Osteocyte (in vitro differentiated cells): ENCODE measurements around the gene DOCK1. TPM values are rescaled to one million over a fixed set of nuclear protein-coding genes. Genes with fewer than 3 reads are reported as not detected.

Source experiments
- DNase-seq: peaks from one replicate; pipeline ENCODE4 v3.0.0; 2021; ENCODE audit warnings: mixed read lengths; ENCODE audit not compliant: unreplicated experiment; ENCODE audit errors: extremely low spot score
- H3K27ac Mint-ChIP-seq: one replicate; pipeline ENCODE4 v1.8.0; 2021; ENCODE audit warnings: mild to moderate bottlenecking, mixed read lengths; ENCODE audit not compliant: unreplicated experiment
- H3K27me3 Mint-ChIP-seq: one replicate; pipeline ENCODE4 v1.8.0; 2021; ENCODE audit warnings: mixed read lengths; ENCODE audit not compliant: unreplicated experiment
- H3K36me3 Mint-ChIP-seq: one replicate; pipeline ENCODE4 v1.8.0; 2021; ENCODE audit warnings: mixed read lengths; ENCODE audit not compliant: unreplicated experiment
- H3K4me1 Mint-ChIP-seq: one replicate; pipeline ENCODE4 v1.8.0; 2021; ENCODE audit warnings: mixed read lengths; ENCODE audit not compliant: unreplicated experiment
- H3K4me3 Mint-ChIP-seq: one replicate; pipeline ENCODE4 v1.8.0; 2021; ENCODE audit warnings: mild to moderate bottlenecking, moderate library complexity, mixed read lengths; ENCODE audit not compliant: unreplicated experiment
- H3K9me3 Mint-ChIP-seq: one replicate; pipeline ENCODE4 v1.8.0; 2021; ENCODE audit warnings: mixed read lengths; ENCODE audit not compliant: unreplicated experiment
- total RNA-seq: library from RNA; stranded (reverse); gene quantifications from 2 replicates; pipeline ENCODE4 v1.2.1, GENCODE V29; 2021
- TF ChIP-seq, protein P1 (sequence below): fragments of 200-600 bp; sonication (generic); IDR thresholded peaks from 2 replicates; pipeline ENCODE4 v1.5.0; 2021; ENCODE audit warnings: antibody characterized with exemption, mild to moderate bottlenecking, moderate library complexity

Gene DOCK1
- total RNA-seq, 1 donor from 2014 or later: 66.3 TPM

DNA sequence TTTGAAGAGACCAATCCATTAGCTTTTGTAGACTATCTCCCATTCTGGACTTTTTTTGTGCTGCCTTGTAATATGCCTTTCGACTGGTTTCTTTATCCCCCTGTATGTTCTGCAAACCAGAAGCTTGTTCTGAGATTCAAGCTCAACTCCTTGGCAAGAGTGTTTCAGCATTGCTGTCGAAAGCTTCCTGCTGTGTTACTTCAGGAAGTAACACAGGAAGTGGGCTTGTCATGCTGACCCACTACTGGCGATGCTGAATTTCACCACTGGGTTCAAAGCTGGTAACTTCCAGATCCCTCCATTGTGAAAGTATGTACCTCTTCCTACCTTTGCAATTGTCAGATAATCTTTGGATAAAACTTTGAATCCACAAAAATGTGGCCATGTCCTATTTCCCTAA, 349.0 kb downstream of the DOCK1 start:
- Mint-ChIP-seq H3K27me3 (no peaks in the 10 kb centered on the region), H3K9me3 (no peaks in the 10 kb centered on the region), H3K4me3 (no peak overlapping the region), H3K36me3 (peaks cover 19% of the 10 kb centered on the region), H3K4me1 (peaks cover 12% of the 10 kb centered on the region), H3K27ac (no peak overlapping the region)
- TF ChIP-seq, protein P1, sequence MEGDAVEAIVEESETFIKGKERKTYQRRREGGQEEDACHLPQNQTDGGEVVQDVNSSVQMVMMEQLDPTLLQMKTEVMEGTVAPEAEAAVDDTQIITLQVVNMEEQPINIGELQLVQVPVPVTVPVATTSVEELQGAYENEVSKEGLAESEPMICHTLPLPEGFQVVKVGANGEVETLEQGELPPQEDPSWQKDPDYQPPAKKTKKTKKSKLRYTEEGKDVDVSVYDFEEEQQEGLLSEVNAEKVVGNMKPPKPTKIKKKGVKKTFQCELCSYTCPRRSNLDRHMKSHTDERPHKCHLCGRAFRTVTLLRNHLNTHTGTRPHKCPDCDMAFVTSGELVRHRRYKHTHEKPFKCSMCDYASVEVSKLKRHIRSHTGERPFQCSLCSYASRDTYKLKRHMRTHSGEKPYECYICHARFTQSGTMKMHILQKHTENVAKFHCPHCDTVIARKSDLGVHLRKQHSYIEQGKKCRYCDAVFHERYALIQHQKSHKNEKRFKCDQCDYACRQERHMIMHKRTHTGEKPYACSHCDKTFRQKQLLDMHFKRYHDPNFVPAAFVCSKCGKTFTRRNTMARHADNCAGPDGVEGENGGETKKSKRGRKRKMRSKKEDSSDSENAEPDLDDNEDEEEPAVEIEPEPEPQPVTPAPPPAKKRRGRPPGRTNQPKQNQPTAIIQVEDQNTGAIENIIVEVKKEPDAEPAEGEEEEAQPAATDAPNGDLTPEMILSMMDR: no peak
- no peak for DNase-seq

DNA sequence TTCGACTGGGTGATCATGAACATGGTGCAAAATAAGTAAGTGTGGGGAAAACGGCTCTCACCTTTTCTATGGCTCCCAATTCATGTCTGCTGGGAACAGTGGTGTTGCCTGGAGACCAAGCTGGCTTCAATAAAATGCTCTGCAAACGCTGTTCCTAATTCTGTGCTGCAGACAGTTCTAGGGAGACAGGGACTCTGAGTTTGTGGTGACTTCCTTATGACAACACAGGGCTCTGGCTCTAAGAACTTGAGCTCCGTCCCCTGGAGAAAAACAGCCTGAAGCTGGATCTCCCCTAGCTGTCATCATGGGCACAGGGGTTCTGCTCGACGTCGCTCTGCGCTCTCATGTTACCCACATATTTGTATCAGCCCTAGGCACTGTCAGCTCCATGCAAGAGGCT, 352.2 kb downstream of the DOCK1 start:
- TF ChIP-seq, protein P1: no peak
- no peak for DNase-seq
- peaks cover 12% of the 10 kb centered on the region for H3K4me1 Mint-ChIP-seq
- no peak overlapping the region for H3K4me3 Mint-ChIP-seq
- H3K9me3 Mint-ChIP-seq: no peaks in the 10 kb centered on the region
- no peaks in the 10 kb centered on the region for H3K27me3 Mint-ChIP-seq
- peak overlapping the region; percentile 29 for H3K27ac Mint-ChIP-seq
- H3K36me3 Mint-ChIP-seq: peaks cover 29% of the 10 kb centered on the region

DNA sequence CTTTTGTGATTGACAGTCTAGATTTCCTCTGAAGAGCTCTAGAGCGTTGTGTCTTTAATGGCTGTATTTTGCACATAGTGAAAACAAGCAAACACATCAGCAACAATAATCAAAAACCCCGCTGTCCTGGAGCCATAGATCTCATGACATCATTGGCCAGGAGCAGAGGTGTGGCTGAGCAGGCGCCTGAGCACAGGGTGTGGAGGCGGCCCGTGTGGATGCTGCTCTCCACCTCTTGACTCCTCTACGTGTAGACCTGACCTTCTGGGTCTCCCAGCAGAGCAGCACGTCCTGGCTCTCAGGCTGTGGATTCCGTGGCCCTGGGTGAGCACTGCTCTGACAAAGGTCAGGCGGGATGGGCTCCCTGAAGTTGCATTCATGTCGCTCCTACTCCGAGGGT, 354.1 kb downstream of the DOCK1 start:
- Mint-ChIP-seq H3K36me3 (peaks cover 19% of the 10 kb centered on the region), H3K9me3 (no peaks in the 10 kb centered on the region), H3K27ac (no peak overlapping the region), H3K4me3 (no peak overlapping the region), H3K27me3 (no peaks in the 10 kb centered on the region), H3K4me1 (peaks cover 12% of the 10 kb centered on the region)
- peak; percentile 73 for DNase-seq
- TF ChIP-seq, protein P1: no peak

DNA sequence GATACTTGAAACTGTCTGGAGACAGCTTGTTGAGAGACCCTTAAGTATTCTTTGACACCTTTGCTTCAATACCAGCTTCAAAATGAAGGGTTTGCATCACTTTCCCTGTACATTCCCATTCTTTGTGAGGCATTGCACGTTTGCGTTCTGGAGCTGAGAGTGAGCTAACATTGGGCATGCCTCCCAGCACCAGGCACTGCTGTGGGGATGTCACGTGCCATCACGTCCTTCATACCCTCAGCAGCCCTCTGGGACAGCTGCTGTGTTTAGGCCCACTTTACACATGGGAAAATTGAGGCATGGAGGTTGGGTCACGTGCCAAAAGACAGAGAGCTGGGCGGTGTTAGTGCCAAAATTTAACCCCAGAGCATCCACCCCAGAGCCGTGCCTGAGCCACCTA, 357.4 kb downstream of the DOCK1 start:
- no peaks in the 10 kb centered on the region for H3K27me3 Mint-ChIP-seq
- peaks cover 4% of the 10 kb centered on the region for H3K4me1 Mint-ChIP-seq
- peak; percentile 36 for DNase-seq
- no peak overlapping the region for H3K4me3 Mint-ChIP-seq
- H3K9me3 Mint-ChIP-seq: no peaks in the 10 kb centered on the region
- no peak overlapping the region for H3K27ac Mint-ChIP-seq
- H3K36me3 Mint-ChIP-seq: peaks cover 22% of the 10 kb centered on the region
- TF ChIP-seq, protein P1: no peak

DNA sequence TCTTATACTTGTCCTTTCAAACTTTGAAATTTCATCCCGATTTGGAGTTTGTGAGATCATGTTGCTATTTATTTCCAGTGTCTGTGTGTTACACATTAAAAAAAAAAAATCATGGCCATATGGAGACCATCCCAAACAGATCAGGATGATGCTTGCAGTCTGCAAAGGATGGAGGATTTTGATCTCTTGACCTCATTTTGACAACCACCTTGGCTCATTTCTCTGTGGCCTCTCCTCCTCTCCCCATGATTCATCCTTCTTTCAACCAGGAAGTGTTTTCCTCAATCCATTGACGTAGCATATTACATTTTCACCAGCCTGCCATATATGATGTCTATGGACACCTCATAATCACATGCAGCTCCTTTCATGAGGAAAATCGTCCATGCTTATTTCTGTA, 360.1 kb downstream of the DOCK1 start:
- Mint-ChIP-seq H3K4me1 (no peaks in the 10 kb centered on the region), H3K36me3 (peaks cover 4% of the 10 kb centered on the region), H3K4me3 (no peak overlapping the region), H3K27me3 (no peaks in the 10 kb centered on the region), H3K27ac (no peak overlapping the region), H3K9me3 (no peaks in the 10 kb centered on the region)
- DNase-seq: no peak
- TF ChIP-seq, protein P1: no peak
